ENCODE results near the gene DDA1.

Gene DDA1

DNA sequence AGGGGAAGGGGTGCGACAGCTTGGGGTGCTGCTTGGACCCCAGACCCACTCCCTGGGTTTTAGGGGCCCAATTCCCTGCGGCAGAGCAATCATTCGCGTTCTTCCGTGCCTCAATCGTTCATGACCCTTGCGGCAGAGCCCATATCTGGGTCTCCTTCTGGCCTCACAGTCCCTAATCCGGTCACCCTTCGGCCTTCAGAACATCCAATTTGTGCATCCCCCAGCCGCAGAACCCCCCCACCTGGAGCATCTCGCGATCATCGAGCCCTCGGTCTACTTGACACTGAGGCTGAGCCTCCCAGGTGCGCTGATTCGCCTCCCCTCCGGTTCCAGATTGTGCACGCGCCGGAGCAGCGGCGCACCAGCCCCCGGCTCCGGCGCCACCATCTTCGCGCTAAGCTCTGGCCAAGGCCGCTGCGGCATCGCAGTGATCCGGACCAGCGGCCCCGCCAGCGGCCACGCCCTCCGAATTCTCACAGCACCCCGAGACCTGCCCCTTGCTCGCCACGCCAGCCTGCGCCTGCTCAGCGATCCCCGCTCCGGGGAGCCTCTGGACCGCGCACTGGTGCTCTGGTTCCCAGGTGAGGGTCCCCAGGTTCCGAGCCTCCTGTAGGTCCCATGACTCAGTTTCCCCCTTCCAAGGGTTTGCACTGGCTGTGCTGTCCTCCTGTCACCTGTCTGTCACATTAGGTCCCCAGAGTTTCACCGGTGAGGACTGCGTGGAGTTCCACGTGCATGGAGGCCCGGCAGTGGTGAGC lies 28.5 kb downstream of the DDA1 start:
- peaks cover 15% of the 10 kb centered on the region for H3K36me3 Mint-ChIP-seq
- peaks cover 50% of the 10 kb centered on the region for H3K4me1 Mint-ChIP-seq
- H3K9me3 Mint-ChIP-seq = peaks cover under 1% of the 10 kb centered on the region
- ATAC-seq = no peak
- peak overlapping the region; percentile 96 for H3K27ac Mint-ChIP-seq
- H3K4me3 Mint-ChIP-seq = peak overlapping the region; percentile 97
- peaks cover 13% of the 10 kb centered on the region for H3K27me3 Mint-ChIP-seq

DNA sequence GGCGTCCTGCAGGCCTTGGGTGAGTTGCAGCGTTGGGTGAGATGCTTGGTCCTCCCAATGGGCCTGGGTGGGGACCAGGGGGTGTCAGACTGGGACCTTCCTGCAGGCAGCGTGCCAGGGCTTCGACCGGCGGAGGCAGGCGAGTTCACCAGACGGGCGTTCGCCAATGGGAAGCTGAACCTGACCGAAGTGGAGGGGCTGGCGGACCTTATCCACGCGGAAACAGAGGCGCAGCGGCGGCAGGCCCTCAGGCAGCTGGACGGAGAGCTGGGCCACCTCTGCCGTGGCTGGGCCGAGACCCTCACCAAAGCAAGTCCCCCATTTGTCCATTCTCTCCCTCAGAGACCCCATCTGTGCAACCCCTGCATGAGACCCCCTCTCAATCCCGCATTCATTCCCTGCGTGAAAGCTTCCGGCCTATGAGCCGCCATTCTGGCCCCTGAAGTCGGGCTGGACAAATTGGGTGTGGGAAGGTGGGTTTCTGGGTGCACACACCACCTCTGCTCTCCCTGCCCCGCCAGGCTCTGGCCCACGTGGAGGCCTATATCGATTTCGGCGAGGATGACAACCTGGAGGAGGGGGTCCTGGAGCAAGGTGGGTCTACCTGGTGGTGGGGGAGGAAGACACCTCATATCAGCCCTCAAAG lies 29.2 kb downstream of the DDA1 start:
- H3K9me3 Mint-ChIP-seq = no peaks in the 10 kb centered on the region
- H3K4me3 Mint-ChIP-seq = peak overlapping the region; percentile 97
- H3K27me3 Mint-ChIP-seq = peaks cover 6% of the 10 kb centered on the region
- H3K36me3 Mint-ChIP-seq = peaks cover 15% of the 10 kb centered on the region
- ATAC-seq = no peak
- peaks cover 45% of the 10 kb centered on the region for H3K4me1 Mint-ChIP-seq
- peak overlapping the region; percentile 96 for H3K27ac Mint-ChIP-seq

DNA sequence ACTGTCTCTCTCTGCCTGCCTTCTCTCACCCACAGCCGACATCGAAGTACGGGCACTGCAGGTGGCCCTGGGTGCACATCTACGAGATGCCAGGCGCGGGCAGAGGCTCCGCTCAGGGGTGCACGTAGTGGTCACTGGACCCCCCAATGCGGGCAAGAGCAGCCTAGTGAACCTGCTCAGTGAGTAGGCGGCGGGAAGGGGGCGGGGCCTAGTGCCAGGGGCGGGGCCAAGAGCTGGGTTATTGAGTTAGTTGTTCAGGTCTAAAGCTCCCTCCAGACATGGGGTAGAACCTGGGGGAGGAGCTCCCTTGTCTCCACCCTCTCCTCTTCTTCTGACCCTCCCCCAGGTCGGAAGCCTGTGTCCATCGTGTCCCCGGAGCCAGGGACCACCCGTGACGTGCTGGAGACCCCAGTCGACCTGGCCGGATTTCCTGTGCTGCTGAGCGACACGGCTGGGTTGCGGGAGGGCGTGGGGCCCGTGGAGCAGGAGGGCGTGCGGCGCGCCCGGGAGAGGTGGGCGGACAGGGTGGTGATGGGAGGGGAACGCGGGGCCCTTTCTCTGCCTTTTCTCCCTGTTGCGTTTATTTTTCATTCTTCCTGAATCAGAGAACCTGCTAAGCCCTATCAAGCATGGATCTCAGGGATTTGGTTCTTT lies 29.9 kb downstream of the DDA1 start:
- Mint-ChIP-seq H3K27me3 (no peaks in the 10 kb centered on the region), H3K9me3 (no peaks in the 10 kb centered on the region), H3K27ac (no peak overlapping the region), H3K36me3 (peaks cover 15% of the 10 kb centered on the region), H3K4me3 (peak overlapping the region; percentile 97), H3K4me1 (peaks cover 39% of the 10 kb centered on the region)
- ATAC-seq = no peak

DNA sequence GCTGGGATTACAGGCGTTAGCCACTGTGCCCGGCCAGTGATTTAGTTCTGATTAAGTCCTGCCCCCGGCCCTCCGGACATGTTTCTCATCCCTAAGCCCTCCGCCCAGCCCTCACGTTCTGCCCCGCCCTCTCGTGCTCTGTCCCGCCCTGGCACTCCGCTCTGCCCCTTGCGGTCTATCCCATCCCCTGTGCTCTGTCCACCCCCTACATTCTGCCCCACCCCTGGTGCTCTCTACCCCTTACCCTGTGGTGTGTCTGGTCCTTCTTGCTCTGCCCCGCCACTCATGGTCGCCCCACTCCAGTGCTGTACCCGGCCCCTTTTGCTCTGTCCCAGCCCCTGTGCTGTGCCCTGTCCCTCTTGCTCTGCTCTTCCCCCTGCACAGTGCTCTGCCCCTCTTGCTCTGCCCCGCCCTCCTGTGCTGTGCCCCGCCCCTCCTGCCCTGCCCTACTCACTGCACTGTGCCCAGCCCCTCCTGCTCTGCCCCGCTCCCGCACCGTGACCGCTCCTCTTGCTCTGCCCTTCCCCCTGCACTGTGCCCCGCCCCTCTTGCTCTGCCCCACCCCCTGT lies 31.0 kb downstream of the DDA1 start:
- Mint-ChIP-seq H3K9me3 (no peaks in the 10 kb centered on the region), H3K4me1 (peaks cover 31% of the 10 kb centered on the region), H3K27ac (no peak overlapping the region), H3K36me3 (peaks cover 15% of the 10 kb centered on the region), H3K4me3 (no peak overlapping the region), H3K27me3 (no peaks in the 10 kb centered on the region)
- no peak for ATAC-seq

DNA sequence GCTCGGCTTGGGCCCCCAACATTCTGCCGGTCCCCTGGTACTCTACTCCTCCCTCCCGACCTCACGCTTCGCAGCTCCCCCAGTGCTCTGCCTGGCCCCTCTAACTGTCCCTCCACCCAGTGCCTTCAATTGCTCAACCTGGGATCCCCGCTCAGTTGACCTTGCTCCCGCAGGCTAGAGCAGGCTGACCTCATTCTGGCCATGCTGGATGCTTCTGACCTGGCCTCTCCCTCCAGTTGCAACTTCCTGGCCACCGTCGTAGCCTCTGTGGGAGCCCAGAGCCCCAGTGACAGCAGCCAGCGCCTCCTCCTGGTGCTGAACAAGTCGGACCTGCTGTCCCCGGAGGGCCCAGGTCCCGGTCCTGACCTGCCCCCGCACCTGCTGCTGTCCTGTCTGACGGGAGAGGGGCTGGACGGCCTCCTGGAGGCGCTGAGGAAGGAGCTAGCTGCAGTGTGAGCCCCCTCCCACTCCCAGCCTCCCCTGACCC lies 31.6 kb downstream of the DDA1 start:
- H3K27me3 Mint-ChIP-seq = no peaks in the 10 kb centered on the region
- no peaks in the 10 kb centered on the region for H3K9me3 Mint-ChIP-seq
- ATAC-seq = no peak
- H3K4me3 Mint-ChIP-seq = no peak overlapping the region
- peaks cover 33% of the 10 kb centered on the region for H3K4me1 Mint-ChIP-seq
- peaks cover 15% of the 10 kb centered on the region for H3K36me3 Mint-ChIP-seq
- H3K27ac Mint-ChIP-seq = no peak overlapping the region

DNA sequence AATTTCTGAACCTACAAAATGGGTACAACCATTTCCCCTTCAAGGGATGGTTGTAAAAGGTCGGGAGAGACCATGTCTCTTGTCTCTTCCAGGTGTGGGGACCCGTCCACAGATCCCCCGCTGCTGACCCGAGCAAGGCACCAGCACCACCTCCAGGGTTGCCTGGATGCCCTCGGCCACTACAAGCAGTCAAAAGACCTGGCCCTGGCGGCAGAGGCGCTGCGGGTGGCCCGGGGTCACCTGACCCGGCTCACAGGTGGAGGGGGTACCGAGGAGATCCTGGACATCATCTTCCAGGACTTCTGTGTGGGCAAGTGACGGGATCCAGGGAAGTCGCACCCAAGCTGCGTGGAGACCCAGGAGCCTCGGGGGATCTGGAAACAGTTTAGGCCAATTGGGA lies 32.0 kb downstream of the DDA1 start:
- Mint-ChIP-seq H3K27ac (no peak overlapping the region), H3K27me3 (no peaks in the 10 kb centered on the region), H3K9me3 (no peaks in the 10 kb centered on the region), H3K4me1 (peaks cover 35% of the 10 kb centered on the region), H3K4me3 (no peak overlapping the region), H3K36me3 (peaks cover 15% of the 10 kb centered on the region)
- ATAC-seq = no peak

DNA sequence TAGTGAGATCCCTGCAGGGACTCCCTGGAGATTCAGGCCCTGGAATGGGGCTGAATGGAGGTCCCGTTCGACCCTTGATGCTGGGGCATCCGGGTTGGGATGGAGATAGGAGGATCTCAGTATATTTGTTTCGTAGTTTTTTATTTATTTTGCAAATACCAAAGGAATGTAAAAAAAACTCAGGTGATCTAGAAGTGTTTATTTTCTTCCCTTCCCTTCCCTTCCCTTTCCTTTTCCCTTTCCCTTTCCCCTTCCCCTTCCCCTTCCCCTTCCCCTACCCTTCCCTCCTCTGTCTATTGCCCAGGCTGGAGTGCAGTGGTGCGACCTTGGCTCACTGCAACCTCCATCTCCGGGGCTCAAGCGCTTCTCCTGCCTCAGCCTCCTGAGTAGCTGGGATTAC lies 32.5 kb downstream of the DDA1 start:
- Mint-ChIP-seq H3K4me3 (no peak overlapping the region), H3K27ac (no peak overlapping the region), H3K36me3 (peaks cover 15% of the 10 kb centered on the region), H3K27me3 (no peaks in the 10 kb centered on the region), H3K4me1 (peaks cover 32% of the 10 kb centered on the region), H3K9me3 (no peaks in the 10 kb centered on the region)
- ATAC-seq = no peak

DNA sequence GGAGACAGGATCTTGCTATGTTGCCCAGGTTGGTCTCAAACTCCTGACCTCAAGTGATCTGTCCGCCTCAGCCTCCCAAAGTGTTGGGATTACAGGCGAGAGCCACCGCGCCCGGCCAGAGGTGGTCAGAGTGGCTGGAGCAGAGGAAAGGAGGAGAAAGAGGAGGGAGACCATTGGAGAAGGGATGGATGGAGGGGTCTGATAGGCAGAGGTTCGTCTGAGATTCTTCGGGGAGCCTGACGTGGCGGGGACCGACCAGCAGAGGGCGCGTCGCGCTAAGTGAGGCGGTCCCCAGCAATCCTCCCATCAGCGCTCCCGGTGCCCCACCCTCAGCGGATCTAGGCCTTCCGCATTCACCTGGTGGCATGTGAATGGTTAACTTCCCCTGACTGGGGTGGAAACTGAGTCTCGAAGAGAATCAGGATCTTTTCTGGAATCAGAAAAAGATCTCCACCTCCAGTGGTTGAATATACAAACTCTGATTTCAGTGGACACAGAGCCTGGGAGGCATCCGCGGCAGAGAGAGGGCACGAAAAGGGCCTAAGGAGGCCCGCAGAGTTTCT lies 36.8 kb downstream of the DDA1 start:
- H3K4me3 Mint-ChIP-seq = no peak overlapping the region
- peaks cover 16% of the 10 kb centered on the region for H3K4me1 Mint-ChIP-seq
- peaks cover 4% of the 10 kb centered on the region for H3K36me3 Mint-ChIP-seq
- no peak overlapping the region for H3K27ac Mint-ChIP-seq
- peak; percentile 91 for ATAC-seq
- no peaks in the 10 kb centered on the region for H3K9me3 Mint-ChIP-seq
- peaks cover 38% of the 10 kb centered on the region for H3K27me3 Mint-ChIP-seq

DNA sequence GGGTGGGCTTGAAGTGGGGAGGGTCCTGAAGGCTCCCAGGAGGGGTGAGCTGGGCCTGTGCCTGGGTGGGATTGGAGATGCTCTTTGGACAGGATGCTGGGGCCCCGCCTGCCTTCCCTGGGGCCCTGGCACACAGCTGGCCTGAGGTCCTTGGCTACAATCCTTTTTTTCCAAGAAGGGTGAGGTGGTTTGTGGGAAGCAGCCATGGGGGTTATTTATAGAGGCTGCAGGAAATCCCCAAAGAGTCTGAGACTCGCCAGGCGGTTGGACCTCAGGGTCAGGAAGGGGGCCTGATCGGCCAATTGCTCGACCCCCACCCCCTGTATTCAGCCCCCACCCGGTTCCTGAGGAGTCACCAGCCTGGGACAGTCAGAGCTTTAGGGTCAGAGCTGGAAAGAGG lies 38.0 kb downstream of the DDA1 start:
- no peak overlapping the region for H3K27ac Mint-ChIP-seq

DNA sequence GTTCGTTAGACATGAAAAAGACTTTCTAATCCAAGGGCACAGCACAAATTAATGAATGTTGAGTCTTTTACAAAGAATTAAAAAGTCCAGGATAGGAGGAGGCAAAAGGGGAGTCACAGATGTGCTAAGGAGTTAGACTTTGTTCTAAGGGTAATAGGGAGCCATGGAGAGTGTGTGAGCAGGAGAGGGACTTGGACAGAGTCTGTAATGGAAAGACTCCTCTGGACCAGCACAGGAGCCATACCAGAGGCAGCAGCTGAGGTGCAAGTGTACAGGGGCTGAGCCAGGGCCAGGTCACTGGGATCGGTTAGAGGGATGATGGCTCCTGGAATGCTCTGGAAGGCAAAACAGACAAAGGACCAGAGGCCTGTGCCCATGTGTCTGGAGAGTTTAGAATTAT lies 38.5 kb downstream of the DDA1 start:
- Mint-ChIP-seq H3K27ac (no peak overlapping the region), H3K36me3 (no peaks in the 10 kb centered on the region), H3K27me3 (peaks cover 55% of the 10 kb centered on the region), H3K4me3 (no peak overlapping the region), H3K9me3 (no peaks in the 10 kb centered on the region), H3K4me1 (peaks cover 23% of the 10 kb centered on the region)
- ATAC-seq = no peak

More for the DNA sequence above, 38.0 kb downstream of the DDA1 start:
- Mint-ChIP-seq H3K36me3 (no peaks in the 10 kb centered on the region), H3K4me3 (no peak overlapping the region), H3K4me1 (peaks cover 23% of the 10 kb centered on the region), H3K27me3 (peaks cover 50% of the 10 kb centered on the region), H3K9me3 (no peaks in the 10 kb centered on the region)
- ATAC-seq = no peak

DNA sequence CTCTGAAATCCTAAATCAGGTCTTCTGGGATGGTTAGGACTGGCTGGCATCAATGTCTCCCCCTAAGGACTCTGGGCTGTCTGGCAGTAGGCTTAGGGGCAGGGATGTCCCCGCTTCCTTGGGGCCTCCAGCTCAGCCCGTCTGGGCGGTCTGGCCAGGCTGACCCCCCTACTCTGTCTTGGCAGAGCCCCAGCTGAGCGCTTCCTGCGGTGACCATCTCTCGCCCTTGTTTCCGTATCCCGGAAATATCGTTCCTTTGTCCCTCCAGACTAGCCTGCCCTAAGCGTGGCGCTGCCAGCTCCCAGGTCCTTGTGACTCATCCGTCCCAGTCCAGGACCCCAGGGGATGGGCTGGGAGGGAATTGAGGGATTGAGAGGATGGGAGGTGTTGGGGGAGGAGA lies 39.3 kb downstream of the DDA1 start:
- Mint-ChIP-seq H3K4me3 (no peak overlapping the region), H3K4me1 (peaks cover 23% of the 10 kb centered on the region), H3K27me3 (peaks cover 64% of the 10 kb centered on the region)

DNA sequence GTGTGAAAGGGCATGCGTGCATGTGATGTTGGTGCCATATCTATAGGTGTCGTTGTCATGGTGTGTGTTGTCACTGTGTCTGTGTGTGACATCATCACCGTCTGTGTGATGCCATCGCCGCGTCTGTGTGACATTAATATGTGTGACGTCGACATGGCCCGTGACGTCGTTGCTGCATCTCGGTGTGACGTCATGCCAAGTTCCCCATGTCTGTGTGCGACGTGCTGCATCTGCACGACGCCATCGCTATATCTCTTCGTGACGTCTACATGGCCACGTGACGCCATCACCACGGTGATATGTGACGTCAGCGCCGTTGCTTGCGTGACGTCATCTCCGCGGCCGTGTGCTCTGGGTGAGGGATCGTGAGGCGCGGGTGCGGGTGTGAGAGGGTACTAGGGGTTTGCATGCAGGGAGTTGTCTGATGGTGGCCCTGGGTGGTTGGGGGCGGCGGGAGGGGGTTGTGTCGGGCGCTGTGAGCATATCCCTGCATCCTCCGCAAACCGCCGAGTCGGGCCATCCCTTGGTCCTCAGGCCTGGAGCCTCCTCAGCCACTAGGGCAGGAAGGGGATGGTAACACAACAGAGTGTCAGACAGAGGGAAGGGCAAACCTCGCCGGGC lies 42.6 kb downstream of the DDA1 start:
- Mint-ChIP-seq H3K9me3 (no peaks in the 10 kb centered on the region), H3K4me3 (no peak overlapping the region), H3K4me1 (peaks cover 15% of the 10 kb centered on the region), H3K27ac (no peak overlapping the region), H3K27me3 (peaks cover 77% of the 10 kb centered on the region), H3K36me3 (no peaks in the 10 kb centered on the region)
- no peak for ATAC-seq

More for the DNA sequence above, 39.3 kb downstream of the DDA1 start:
- Mint-ChIP-seq H3K36me3 (no peaks in the 10 kb centered on the region), H3K9me3 (no peaks in the 10 kb centered on the region), H3K27ac (no peak overlapping the region)
- no peak for ATAC-seq

DNA sequence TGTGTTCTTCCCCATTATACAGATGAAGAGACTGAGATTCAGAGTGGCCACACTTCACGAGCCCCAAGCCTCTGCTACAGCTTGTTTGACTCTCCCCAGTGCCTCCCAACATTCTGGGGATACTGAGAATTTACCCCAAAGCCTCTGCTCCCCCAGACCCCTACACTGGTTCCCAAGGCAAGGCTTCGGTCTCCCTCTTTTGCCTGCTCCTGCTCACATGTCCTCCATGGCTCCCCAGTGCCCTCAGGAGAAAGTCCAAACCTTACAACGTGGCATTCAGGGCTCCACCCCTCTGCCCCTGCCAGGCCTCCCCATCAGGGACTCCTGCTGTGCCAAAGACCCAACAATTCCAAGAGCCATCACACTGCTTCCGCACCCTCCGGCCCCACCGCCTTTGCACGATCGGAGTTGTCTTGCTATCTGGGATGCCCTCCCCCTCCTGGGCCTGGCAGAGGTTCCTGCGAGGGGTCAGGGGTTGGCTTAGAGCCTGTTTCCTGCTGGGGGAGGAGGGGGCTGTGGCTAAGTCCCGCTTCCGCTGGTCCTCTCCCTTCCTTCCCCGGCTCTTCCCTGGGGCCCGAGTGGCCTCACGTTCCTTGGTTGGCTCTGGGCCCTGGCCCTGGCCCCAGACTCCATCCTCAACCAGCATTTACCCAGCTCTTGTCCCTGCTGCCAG lies 43.4 kb downstream of the DDA1 start:
- Mint-ChIP-seq H3K27ac (no peak overlapping the region), H3K4me3 (no peak overlapping the region), H3K36me3 (no peaks in the 10 kb centered on the region), H3K27me3 (peaks cover 74% of the 10 kb centered on the region), H3K9me3 (no peaks in the 10 kb centered on the region), H3K4me1 (peaks cover 15% of the 10 kb centered on the region)
- no peak for ATAC-seq

DNA sequence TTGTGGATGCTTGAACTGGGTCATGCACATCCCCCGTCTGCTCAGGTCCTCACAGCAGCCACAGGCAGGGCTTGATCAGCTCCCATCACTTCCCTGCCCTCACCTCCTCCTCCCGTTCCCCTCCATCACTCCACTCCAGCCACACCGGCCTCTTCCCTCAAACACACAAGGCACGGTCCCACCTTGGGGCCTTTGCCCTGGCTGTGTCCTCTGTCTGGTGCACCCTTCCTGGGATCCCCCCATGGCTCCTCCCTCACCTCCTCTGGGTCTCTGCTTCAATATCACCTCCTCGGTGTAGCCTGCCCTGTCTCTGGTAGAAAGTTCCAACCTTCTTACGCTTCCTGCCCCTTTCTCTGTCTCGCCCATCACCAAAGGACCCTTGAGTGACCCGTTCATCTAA lies 44.0 kb downstream of the DDA1 start:
- ATAC-seq = no peak
- Mint-ChIP-seq H3K4me1 (peaks cover 15% of the 10 kb centered on the region), H3K27ac (no peak overlapping the region), H3K36me3 (no peaks in the 10 kb centered on the region), H3K4me3 (no peak overlapping the region), H3K9me3 (no peaks in the 10 kb centered on the region), H3K27me3 (peaks cover 68% of the 10 kb centered on the region)
